ENCODE results near the gene SAMD1.

The SAMD1 gene

GRCh38 chr19:14090509-14091080, at the start of gene SAMD1:
TSS of gene SAMD1 (minus strand) at chr19:14090751.
- DNase-seq = peak; percentile 68

GRCh38 chr19:14139944-14140343, 49.4 kb upstream of the SAMD1 start:
- no peak for DNase-seq

DNA sequence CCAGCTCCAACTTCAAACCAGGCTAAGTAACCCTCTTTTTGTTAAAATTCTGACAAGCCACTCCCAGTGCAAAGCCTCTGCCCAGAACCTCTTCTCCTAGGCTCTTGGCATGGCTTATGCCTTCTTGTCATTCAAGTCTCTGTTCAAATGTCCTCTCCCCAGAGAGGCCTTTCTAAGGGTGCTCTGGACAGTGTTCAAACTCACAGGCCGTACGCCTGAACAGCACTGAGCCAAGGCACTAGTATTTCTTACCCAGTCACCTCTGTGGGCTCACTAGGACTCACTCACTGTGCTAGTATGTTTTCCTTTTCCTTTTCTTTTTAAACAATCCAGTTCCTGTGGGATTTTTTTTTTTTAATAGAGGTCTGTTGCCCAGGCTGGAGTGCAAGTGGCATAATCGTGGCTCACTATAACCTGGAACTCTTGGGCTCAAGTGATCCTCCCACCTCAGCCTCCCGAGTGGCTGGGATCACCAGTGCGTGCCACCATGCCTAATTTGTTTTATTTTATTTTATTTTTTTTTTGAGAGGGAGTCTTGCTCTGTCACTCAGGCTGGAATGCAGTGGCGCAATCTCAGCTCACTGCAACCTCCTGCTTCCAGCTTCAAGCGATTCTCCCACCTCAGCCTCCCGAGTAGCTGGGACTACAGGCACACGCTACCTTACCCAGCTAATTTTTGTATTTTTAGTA, 48.2 kb upstream of the SAMD1 start:
- no peak for DNase-seq

DNA sequence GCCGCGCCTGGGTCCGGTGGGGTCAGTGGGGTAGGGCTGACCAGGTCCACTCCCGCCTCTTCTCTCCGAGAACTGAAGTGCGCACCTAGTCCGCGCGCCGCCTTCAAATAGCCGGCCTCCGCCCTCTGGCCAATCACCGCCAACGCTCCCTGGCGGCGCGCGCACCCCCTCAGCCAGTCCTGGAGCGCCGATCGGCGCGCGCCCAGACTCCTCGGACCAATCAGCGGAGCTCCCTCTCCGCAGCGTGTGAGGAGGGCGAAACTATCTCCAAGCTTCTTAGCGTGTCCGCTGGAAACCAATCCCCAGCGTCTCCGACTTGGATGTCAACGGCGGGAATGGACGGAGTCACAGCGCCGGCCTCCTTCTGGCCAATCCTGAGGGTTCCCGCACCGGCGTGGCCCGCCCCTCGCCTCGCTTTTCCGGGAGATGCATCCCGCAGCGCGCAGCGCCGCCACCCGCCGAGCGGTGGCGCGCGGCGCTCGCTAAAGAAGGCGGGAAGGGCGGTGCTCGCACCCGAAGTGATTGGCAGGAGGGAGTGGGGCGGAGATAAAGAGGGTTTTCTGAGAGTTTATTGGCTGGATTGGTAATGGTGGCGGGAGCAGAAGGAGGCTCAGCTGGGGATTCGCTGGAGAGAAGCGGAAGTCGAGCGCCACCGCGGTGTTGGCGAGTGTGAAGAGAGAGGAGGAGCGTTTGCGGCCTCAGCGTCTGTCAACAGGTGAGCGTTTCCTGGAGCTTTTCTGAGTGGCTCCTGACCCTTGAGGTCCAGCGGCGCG, 46.1 kb upstream of the SAMD1 start, which contains the start of gene ASF1B:
ASF1B (minus strand) TSS at position 81 of the 773 bp plus-strand sequence. CDS start 133 bp downstream, outside the sequence.
- peak; percentile 100 for DNase-seq

- peak; percentile 65 for DNase-seq
These were observed 45.5 kb upstream of the SAMD1 start for GRCh38 chr19:14135985-14136508.

GRCh38 chr19:14135355-14135754, 44.8 kb upstream of the SAMD1 start:
- no peak for DNase-seq

GRCh38 chr19:14127929-14128509, 37.5 kb upstream of the SAMD1 start:
- peak; percentile 18 for DNase-seq

- no peak for DNase-seq
These were observed 36.6 kb upstream of the SAMD1 start for GRCh38 chr19:14127176-14127575.

- DNase-seq = no peak
These were observed 32.4 kb upstream of the SAMD1 start for GRCh38 chr19:14122924-14123323.

DNA sequence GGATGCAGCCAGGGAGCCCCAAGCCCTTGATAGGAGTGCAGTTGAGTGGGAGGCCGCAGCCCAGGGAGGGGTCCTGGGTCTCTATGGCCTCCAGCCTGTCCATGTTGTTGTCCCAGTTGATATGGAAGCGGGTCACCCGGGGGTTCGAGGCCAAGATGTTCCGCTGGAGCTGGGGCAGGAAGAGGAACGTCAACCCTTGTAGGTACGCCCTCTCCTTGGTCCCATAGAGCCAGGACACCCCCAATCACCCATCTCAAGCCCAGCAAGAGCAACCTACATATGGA, 29.9 kb upstream of the SAMD1 start:
- no peak for DNase-seq

- DNase-seq = no peak
These were observed 29.3 kb upstream of the SAMD1 start for GRCh38 chr19:14119644-14120496.

DNA sequence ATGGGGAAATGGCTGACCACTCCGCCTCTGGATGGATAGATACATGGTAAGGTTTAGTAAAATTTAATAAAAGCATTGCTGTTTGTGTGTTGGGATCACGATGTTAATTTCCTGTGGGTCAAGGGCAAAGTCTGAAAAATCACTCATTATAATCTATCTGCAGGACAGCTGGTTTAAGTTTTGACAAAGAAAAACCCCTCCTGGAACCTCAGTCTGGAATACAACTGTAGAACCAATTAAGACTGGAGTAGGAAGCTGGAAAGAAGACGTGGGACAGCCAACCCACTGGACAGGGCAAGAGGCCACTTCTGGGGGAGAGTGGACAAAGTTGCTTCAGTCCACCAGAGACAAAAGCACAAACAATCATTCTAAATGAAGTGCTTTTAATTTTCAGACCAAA, 28.6 kb upstream of the SAMD1 start:
- DNase-seq = no peak

DNA sequence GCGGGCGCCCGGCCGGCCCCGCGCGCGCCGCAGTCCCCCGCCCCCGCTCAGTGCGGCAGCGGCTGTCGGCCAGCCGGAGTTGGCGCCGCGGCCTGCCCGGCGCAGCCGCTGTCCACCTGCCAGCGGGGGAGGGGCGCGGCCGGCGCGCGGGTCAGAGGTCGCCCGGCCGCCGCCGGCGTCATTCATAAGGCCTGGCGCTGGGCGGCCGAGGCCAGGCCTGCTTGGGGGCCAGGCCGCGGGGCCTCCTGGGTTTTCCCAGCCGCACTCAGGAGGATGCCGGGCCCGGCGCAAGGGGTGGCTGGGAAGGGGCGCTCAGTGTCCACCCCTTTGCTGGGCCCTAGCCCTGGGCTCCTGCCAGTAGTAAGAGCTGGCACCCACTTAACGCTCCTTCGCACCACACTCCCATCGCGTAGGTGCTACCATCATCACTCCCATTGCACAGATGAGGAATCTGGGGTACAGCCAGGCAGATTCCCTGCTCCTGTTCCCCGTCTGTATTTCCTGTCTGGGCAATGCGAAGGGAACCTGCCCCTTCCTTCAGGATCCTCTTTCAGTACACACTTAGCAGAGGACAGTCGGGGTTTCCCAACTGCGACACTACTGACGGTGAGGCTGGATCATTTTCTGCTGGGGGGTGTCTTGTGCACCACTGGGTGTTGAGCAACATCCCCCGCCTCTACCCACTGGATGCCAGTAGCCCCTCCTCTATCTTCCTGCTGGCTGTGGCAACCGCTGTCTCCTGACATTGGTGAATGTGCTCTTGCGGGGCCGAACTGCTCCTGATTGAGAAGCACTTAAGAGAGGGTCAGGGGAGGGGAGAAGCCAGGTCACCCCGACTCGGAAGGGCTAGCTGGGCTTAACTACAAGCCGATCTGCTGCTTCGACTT, 27.9 kb upstream of the SAMD1 start:
- DNase-seq = no peak

DNA sequence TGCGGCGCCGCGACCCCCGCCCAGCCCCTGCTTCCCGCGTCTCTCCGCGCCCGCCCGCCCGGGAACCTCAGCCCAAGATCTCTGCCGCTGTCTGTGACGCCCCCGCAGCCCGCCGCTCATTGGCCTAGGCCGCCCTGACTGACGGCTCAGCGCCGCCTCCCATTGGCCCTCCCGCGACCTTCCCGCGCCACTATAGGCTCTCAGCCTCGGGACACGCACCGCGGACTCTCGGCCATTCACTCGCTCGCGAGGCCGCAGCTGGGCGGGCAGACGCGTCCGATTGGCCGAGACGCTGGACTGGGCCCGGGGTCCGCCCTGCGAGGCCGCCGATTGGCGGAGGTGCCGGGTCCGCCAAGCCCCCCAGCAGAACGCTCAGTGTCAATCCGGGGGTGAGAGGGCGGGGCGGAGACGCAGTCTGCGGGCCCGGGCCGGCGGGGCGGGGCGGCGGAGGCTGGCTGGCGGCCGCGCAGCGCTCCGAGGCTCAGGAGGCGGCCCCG, 27.2 kb upstream of the SAMD1 start, which contains the start of gene PRKACA:
PRKACA (minus strand) TSS at position 95 of the 497 bp plus-strand sequence. CDS start 215 bp downstream, outside the sequence.
- DNase-seq = peak; percentile 98

- DNase-seq = no peak
These were observed 26.5 kb upstream of the SAMD1 start for GRCh38 chr19:14116918-14117578.

GRCh38 chr19:14116525-14116917, 26.0 kb upstream of the SAMD1 start:
- no peak for DNase-seq

DNA sequence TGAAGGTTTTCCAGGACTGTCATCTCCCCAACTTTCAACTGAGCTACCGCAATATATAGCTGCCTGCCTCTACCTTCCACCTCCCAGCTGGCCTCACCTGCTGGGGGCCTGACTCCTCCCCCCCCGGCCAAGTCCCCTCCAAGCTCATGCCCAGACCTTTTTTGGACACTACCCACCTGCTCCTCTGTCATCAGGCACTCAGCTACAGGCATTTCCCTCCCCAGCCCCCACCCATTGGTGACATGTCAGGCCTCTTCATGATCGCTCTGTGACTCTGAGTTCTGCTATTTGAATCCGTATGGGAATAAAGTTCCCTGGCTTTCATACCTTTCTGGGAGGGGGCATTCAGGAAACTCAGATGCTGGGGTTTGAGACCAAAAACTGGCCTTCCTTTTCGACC, 25.2 kb upstream of the SAMD1 start:
- DNase-seq = no peak

- no peak for DNase-seq
These were observed 24.3 kb upstream of the SAMD1 start for GRCh38 chr19:14114854-14115253.

DNA sequence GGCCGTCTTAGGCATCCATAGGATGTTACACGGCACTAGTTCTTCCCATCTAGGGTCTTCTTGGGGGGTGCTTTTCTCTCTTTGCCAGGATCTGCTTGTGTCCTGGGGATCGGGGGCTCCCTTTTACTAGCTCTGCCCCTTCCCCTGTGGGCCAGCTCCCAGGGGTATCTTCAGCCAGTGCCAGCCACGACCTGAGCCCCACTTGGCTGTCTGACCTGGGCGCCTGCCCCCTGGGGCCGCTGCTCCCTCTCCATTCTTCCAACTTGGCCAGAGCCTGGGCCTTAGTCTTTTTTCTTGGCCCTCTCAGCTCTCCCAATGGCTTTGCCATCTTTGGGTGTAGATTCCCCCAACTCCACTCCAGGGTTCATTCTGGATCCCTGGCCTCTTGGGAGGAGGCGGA, 23.9 kb upstream of the SAMD1 start:
- no peak for DNase-seq

DNA sequence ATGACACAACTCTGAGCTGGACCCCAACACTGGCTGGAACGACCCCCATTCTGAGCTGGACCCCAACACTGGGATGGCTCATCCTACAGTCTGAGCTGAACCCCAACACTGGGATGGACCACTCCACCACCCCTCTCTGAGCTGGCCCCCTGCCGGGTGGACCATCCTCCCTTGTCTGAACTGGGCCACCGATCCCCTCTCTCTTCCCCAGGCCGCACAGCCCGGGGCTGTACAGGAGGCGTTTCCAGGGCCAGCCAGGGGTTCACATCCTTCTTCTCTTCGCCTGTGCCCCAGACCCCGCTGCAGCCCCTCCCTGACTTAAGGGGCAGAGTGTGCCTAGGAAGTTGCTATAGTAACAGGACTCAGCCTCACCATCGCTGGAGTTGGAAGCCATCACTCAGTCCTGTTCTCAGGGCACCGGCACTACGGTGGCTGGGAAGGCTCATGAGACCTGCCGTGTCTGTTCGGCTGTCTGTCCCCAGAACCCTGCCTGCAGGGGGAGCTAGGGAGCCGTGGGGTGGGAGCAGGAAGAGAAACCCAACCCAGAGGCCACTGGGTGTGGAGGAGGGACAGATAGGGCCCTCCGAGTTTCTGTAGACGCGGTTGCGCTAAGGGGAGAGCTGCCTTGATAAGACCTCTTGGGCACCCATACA, 23.3 kb upstream of the SAMD1 start:
- no peak for DNase-seq
